Stimulated activated CD4-positive, alpha-beta T cell treated with anti-CD3 and anti-CD28 coated beads, Interleukin-4, amount 100 ng/mL, for 24 hours (primary cell): ENCODE data around the gene TMEM147.
"Not testable (repeated sequence)": the region's sequence is repeated elsewhere in the genome, so short reads cannot be mapped to it uniquely, and the experiment has no call there.

Source experiments
- DNase-seq: peaks from one replicate; pipeline ENCODE4 v3.0.0-alpha.2; 2020

Gene TMEM147

GRCh38 chr19:35565016-35565856 is 19.8 kb downstream of the TMEM147 start:
- DNase-seq = no peak

GRCh38 chr19:35566738-35567137 is 21.3 kb downstream of the TMEM147 start:
- DNase-seq = no peak

- no peak for DNase-seq
These were observed 23.9 kb downstream of the TMEM147 start for GRCh38 chr19:35569281-35569781.

GRCh38 chr19:35571406-35571965 is 26.1 kb downstream of the TMEM147 start:
- DNase-seq = no peak

GRCh38 chr19:35577918-35578317 is 32.5 kb downstream of the TMEM147 start:
- no peak for DNase-seq

- no peak for DNase-seq
These were observed 33.3 kb downstream of the TMEM147 start for GRCh38 chr19:35578707-35579106.

DNA sequence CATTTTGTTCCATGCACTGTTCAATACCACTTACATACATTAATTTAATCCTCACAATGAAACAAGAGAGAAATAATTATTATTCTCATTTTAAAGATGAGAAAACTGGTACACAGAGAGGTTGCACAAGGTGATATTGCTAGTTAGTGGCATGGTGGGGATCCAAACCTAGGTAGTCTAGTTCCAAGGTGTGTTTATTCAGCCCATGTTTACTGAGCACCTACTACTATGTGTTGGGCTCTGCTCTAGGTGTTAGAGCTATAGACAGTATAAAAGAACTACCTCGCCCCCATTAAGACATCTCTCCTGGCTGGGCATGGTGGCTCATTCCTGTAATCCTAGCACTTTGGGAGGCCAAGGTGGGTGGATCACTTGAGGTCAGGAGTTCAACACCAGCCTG is 37.3 kb downstream of the TMEM147 start:
- no peak for DNase-seq

DNA sequence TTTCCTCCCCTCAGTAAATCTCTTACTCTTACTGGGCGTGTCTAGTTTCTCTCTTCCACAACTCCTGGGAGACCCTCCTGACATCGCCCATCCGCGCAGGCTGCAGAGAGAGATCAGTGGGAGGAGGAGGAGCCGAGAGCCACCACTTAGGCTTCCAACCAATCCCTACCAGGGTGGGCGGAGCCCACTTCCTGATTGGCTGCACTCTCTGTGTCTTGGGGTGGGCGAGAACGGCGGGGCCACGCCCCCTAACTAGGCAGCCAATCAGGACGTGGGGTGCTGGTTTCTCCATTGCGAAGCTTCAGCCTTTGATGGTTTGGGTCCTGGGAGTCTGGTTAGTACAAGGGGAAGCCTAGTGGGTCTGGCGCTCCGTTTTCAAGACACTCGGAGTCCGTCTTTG is 40.4 kb downstream of the TMEM147 start, which contains the start of gene PMIS2:
PMIS2 (plus strand) TSS at position 326 of the 400 bp plus-strand sequence. CDS start 87 bp downstream, outside the sequence.
- DNase-seq = peak; percentile 9

GRCh38 chr19:35587321-35587720 is 41.9 kb downstream of the TMEM147 start:
- DNase-seq = no peak

DNA sequence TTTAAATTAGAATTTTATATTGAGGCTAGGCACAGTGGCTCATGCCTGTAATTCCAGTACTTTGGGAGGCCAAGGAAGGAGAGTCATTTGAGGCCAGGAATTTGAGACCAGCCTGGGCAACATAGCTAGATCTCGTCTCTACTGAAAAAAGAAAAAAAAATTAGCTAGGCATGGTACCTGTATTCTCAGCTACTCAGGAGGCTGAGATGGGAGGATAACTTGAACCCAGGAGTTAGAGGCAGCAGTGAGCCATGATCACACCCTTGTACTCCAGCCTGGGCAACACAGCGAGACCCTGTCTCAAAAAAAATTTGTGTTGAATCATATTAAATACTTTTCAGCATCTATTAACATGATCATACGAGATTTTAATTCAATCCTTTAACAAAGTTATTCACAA is 45.4 kb downstream of the TMEM147 start:
- no peak for DNase-seq

DNA sequence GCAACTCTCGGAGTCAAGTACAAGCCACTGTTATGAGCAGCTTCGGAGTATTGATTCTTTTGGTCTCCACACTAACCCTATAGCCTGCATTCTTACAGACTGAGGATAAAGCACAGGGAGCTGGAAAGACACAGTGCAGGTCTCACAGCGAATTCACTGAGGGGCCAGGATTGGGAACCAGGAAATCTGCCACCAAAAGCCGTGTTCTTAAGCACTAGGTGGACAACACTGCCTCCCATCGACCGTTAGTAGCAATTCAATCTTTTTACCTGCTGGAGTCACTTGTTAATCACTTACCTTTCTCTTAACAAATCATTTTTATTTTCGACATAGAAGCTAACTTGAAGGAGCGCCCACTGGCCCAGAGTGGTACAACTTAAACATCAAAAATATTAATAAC is 46.8 kb downstream of the TMEM147 start:
- DNase-seq = peak; percentile 28

DNA sequence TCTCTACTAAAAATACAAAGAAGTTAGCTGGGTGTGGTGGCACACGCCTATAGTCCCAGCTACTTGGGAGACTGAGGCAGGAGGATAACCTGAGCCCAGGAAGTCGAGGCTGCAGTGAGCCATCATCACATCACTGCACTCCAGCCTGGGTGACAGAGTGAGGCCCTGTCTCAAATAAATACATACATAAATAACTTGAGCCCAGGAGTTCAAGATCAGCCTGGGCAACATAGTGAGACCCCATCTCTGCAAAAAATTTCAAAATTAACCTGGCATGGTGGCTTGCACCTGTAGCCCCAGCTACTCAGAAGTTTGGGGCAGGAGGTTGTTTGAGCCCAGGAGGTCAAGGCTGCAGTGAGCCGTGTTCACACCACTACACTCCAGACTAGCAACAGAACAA is 49.6 kb downstream of the TMEM147 start:
- DNase-seq = not testable (repeated sequence)

- no peak for DNase-seq
These were observed 50.5 kb downstream of the TMEM147 start for GRCh38 chr19:35595928-35596327.

DNA sequence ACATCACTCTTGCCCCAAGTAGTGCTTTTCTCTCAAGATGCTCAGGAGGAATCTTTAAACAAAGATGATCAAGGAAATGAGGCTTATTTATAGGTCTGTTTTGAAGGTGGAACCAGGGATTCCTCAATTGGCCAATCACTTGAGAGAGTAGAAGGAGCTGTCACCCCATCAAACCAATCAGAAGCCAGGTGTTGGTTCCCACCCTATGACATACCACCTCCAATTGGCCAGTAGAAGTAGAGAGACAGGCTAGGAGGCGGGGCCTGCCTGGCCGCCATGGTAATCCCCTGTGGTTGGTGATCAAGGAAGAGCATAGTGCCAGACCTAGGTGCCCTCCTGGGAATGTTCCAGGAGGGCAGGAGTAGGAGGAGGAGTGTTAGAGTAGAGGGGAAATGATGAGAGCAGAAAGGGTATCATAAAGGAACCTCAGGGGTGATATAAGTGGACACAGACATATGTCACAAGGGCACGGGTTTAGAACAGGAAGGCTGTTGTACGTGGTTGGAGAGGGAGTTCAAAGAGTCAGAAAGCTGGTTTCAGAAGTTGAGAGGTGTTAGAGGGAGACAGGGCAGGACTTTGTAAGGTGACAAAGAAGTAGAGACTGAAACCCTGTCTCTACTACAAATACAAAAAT is 51.1 kb downstream of the TMEM147 start:
- DNase-seq = no peak
